Measurements from ENCODE around the gene PRSS56. TPM values are rescaled to one million over a fixed set of nuclear protein-coding genes. Genes with fewer than 3 reads are reported as not detected.

PRSS56 gene
- total and polyA plus RNA-seq, 8 donors, result 0.02 TPM; not detected in 7

GRCh38 chr2:232508251-232508650 lies 11.9 kb upstream of the PRSS56 start:
- FAIRE-seq (no peak), ATAC-seq (no peak), DNase-seq (peak in 1 of 6 donors; percentile 52)
- H3K4me1 ChIP-seq, result peaks cover 0 to under 1% (median 0%) of the 10 kb centered on the region in 3 donors
- H3K27ac ChIP-seq, result no peak overlapping the region
- intact Hi-C loops (cut with DNase I), result no loop called here
- no peaks in the 10 kb centered on the region for H3K36me3 ChIP-seq
- TF ChIP-seq, protein P1, sequence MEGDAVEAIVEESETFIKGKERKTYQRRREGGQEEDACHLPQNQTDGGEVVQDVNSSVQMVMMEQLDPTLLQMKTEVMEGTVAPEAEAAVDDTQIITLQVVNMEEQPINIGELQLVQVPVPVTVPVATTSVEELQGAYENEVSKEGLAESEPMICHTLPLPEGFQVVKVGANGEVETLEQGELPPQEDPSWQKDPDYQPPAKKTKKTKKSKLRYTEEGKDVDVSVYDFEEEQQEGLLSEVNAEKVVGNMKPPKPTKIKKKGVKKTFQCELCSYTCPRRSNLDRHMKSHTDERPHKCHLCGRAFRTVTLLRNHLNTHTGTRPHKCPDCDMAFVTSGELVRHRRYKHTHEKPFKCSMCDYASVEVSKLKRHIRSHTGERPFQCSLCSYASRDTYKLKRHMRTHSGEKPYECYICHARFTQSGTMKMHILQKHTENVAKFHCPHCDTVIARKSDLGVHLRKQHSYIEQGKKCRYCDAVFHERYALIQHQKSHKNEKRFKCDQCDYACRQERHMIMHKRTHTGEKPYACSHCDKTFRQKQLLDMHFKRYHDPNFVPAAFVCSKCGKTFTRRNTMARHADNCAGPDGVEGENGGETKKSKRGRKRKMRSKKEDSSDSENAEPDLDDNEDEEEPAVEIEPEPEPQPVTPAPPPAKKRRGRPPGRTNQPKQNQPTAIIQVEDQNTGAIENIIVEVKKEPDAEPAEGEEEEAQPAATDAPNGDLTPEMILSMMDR (IDR thresholded peaks at IDR 0.05), result no peak
- no peak overlapping the region for H3K4me3 ChIP-seq
- WGBS, 2 donors, result 74 to 78% methylated on average over 7 of the region's 7 CpGs
- H3K27me3 ChIP-seq, result no peaks in the 10 kb centered on the region
- no peaks in the 10 kb centered on the region for H3K9me3 ChIP-seq

- 34 to 35% methylated on average over 11 of the region's 11 CpGs for WGBS, 2 donors
- ATAC-seq (peak in 3 of 4 donors; percentile 60 to 86 (median 68)), FAIRE-seq (no peak), DNase-seq (peak in 3 of 6 donors; percentile 43 to 55 (median 45))
- Histone ChIP-seq H3K27ac (no peak overlapping the region), H3K27me3 (no peaks in the 10 kb centered on the region), H3K9me3 (no peaks in the 10 kb centered on the region), H3K4me3 (no peak overlapping the region), H3K4me1 (no peaks in the 10 kb centered on the region), H3K36me3 (no peaks in the 10 kb centered on the region)
- TF ChIP-seq, protein P1 (IDR thresholded peaks at IDR 0.05), result no peak
- intact Hi-C loops (cut with DNase I), result loop anchor here in 1 of 3 donors (10.0 kb wide), 1 partner anchor 607 kb away; no protein-coding TSS in a partner anchor
Measured at GRCh38 chr2:232511336-232511890, 8.8 kb upstream of the PRSS56 start.

- 81 to 85% methylated on average over 10 of the region's 10 CpGs for WGBS, 2 donors
- no peak overlapping the region for H3K4me3 ChIP-seq
- H3K36me3 ChIP-seq, result no peaks in the 10 kb centered on the region
- no peak overlapping the region for H3K27ac ChIP-seq
- H3K27me3 ChIP-seq, result no peaks in the 10 kb centered on the region
- TF ChIP-seq, protein P1 (IDR thresholded peaks at IDR 0.05), result no peak
- no peaks in the 10 kb centered on the region for H3K4me1 ChIP-seq
- ATAC-seq (no peak), DNase-seq (no peak), FAIRE-seq (no peak)
- no peaks in the 10 kb centered on the region for H3K9me3 ChIP-seq
- intact Hi-C loops (cut with DNase I), result loop anchor here in 1 of 3 donors (10.0 kb wide), 1 partner anchor 608 kb away; no protein-coding TSS in a partner anchor
Measured at GRCh38 chr2:232512602-232513001, 7.6 kb upstream of the PRSS56 start.

DNA sequence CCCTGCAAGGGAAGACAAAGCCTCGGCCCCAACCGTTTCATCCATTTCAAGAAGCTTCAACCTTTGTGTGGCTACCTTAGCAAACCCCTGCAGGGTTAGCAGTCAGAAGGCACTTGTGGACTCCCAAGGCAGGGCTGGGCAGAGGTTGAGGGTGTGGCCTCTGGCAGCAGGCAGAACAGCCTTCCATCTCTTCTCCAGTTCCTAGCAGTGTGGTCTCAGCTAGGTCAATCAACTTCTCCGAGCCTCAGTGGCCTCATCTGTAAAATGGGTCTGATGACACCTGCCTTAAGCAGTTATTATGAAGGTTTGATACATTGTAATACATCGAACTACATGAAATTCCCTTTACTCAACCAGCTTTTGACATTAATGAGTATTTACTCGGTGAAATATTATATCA lies 6.8 kb upstream of the PRSS56 start:
- DNase-seq, result no peak
- no peaks in the 10 kb centered on the region for H3K36me3 ChIP-seq
- H3K4me1 ChIP-seq, result no peaks in the 10 kb centered on the region
- no peak overlapping the region for H3K27ac ChIP-seq
- no peaks in the 10 kb centered on the region for H3K27me3 ChIP-seq
- intact Hi-C loops (cut with DNase I), result loop anchor here in 1 of 3 donors (10.0 kb wide), 1 partner anchor 609 kb away; no protein-coding TSS in a partner anchor
- no peak overlapping the region for H3K4me3 ChIP-seq
- FAIRE-seq, result no peak
- no peaks in the 10 kb centered on the region for H3K9me3 ChIP-seq
- TF ChIP-seq, protein P1 (IDR thresholded peaks at IDR 0.05), result no peak
- WGBS, 2 donors, result 54 to 64% methylated on average over 5 of the region's 5 CpGs
- no peak for ATAC-seq

DNA sequence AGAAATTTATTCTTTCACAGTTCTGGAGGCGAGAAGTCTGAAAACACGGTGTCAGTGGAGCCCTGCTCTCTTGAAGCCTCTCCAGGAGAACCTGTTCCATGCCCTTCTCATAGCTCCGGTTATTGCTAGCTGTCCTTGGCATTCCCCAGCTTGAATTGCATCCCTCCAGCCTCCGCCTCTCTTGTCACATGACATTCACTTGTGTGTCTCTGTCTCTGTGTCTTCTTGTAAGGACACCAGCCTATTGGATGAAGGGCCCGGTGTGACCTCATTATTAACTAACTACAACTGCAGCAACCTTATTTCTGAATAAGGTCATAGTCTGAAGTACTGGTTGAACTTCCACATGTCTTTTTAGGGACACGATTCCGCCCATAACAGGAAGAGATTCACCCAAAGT lies 4.5 kb upstream of the PRSS56 start:
- Histone ChIP-seq H3K9me3 (no peaks in the 10 kb centered on the region), H3K27me3 (no peaks in the 10 kb centered on the region), H3K4me1 (no peaks in the 10 kb centered on the region), H3K4me3 (no peak overlapping the region), H3K36me3 (no peaks in the 10 kb centered on the region), H3K27ac (no peak overlapping the region)
- DNase-seq (no peak), FAIRE-seq (no peak), ATAC-seq (no peak)
- intact Hi-C loops (cut with DNase I), result loop anchor here in 1 of 3 donors (10.0 kb wide), 1 partner anchor 611 kb away; no protein-coding TSS in a partner anchor
- WGBS, 2 donors, result 84 to 93% methylated on average over 7 of the region's 7 CpGs
- TF ChIP-seq, protein P1 (IDR thresholded peaks at IDR 0.05), result no peak
